PC-3 (cell line): ENCODE results near the gene HIVEP3. TPM values are rescaled to one million over a fixed set of nuclear protein-coding genes. Genes with fewer than 3 reads are reported as not detected.

Source experiments
- ATAC-seq: fragments of 200-7000 bp; cut with Tn5 transposase; 2 replicates; pipeline ENCODE4 v1.9.1; 2020; ENCODE audit warnings: mild to moderate bottlenecking, moderate library complexity
- BruUV-seq: library from RNA; stranded (reverse); fragments of 400-500 nt; replicated peaks from 2 replicates; lab custom pipeline; 2021; lab: Mats Ljungman, UMichigan
- CTCF ChIA-PET: fragments of 300-600 bp; sonication (Branson Sonifier 250); formaldehyde crosslinking; loops from one replicate; lab custom pipeline; 2022; ENCODE audit warnings: antibody characterized with exemption; lab: Charles Lee
- POLR2A ChIA-PET: fragments of 300-600 bp; sonication (Branson Sonifier 250); formaldehyde crosslinking; loops from one replicate; lab custom pipeline; 2022; ENCODE audit warnings: antibody characterized with exemption; ENCODE audit not compliant: unreplicated experiment; lab: Charles Lee
- DNase-seq: peaks from one replicate; pipeline ENCODE4 v3.0.0-alpha.2; 2015
- H2AFZ ChIP-seq: fragments of 300-600 bp; sonication (generic); 2 replicates; pipeline ENCODE4 v1.6.0; 2016; ENCODE audit warnings: antibody characterized with exemption, low read length
- H3F3A ChIP-seq: fragments of 300-600 bp; sonication (generic); one replicate; pipeline ENCODE4 v1.6.0; 2017; ENCODE audit warnings: antibody characterized with exemption, low read length, control low read depth, mild to moderate bottlenecking; ENCODE audit not compliant: unreplicated experiment
- H3K27ac ChIP-seq: fragments of 300-600 bp; sonication (generic); 2 replicates; pipeline ENCODE4 v1.5.1; 2016; ENCODE audit warnings: mild to moderate bottlenecking, low read length
- H3K27me3 ChIP-seq: fragments of 300-600 bp; sonication (generic); 2 replicates; pipeline ENCODE4 v1.6.1; 2016; ENCODE audit warnings: low read length, mixed read lengths
- H3K36me3 ChIP-seq: fragments of 300-600 bp; sonication (generic); 2 replicates; pipeline ENCODE4 v1.6.1; 2016; ENCODE audit warnings: low read depth, mixed run types, low read length, mixed read lengths
- H3K4me1 ChIP-seq: fragments of 300-600 bp; sonication (generic); 2 replicates; pipeline ENCODE4 v1.5.1; 2016; ENCODE audit warnings: low read length; ENCODE audit not compliant: insufficient read depth
- H3K4me2 ChIP-seq: fragments of 300-600 bp; sonication (generic); 2 replicates; pipeline ENCODE4 v1.6.0; 2016; ENCODE audit warnings: low read length
- H3K4me3 ChIP-seq: fragments of 300-600 bp; sonication (generic); 2 replicates; pipeline ENCODE4 v1.5.1; 2016; ENCODE audit warnings: mild to moderate bottlenecking, low read length, mixed read lengths
- H3K79me2 ChIP-seq: fragments of 300-600 bp; sonication (generic); 2 replicates; pipeline ENCODE4 v1.6.1; 2017; ENCODE audit warnings: low read length, mixed read lengths
- H3K9ac ChIP-seq: fragments of 300-600 bp; sonication (generic); 2 replicates; pipeline ENCODE4 v1.6.0; 2016; ENCODE audit warnings: mild to moderate bottlenecking, low read length
- H3K9me2 ChIP-seq: fragments of 300-600 bp; sonication (generic); replicated peaks from 2 replicates; pipeline ENCODE4 v1.6.1; 2016; ENCODE audit warnings: mixed run types, low read length, mixed read lengths
- H3K9me3 ChIP-seq: fragments of 300-600 bp; sonication (generic); 2 replicates; pipeline ENCODE4 v1.6.1; 2016; ENCODE audit warnings: low read length, mixed read lengths
- H4K20me1 ChIP-seq: fragments of 300-600 bp; sonication (generic); 2 replicates; pipeline ENCODE4 v1.6.1; 2016; ENCODE audit warnings: low read length, mixed read lengths
- EZH2 ChIP-seq: fragments of 300-600 bp; sonication (generic); IDR thresholded peaks from one replicate; pipeline ENCODE4 v1.6.1; 2017; ENCODE audit warnings: antibody characterized with exemption, mild to moderate bottlenecking, low read length; ENCODE audit not compliant: unreplicated experiment
- EZH2phosphoT487 ChIP-seq: fragments of 300-600 bp; sonication (generic); IDR thresholded peaks from 2 replicates; pipeline ENCODE4 v1.6.1; 2018; ENCODE audit warnings: mild to moderate bottlenecking, antibody characterized with exemption, low read length, borderline replicate concordance
- intact Hi-C: fragments of 100-400 bp; cut with micrococcal nuclease; formaldehyde crosslinking; loops from 2 replicates; pipeline ENCODE4 v1.9.0; 2023
- total RNA-seq: library from RNA; depleted of rRNA; stranded (reverse); fragments of >200 nt; gene quantifications from 2 replicates; pipeline ENCODE4 v1.2.3, GENCODE V29; 2014
- TF ChIP-seq, protein P1 (sequence below): fragments of 300-600 bp; sonication (generic); conservative IDR thresholded peaks from 2 replicates; pipeline ENCODE4 v1.5.1; 2017; ENCODE audit warnings: antibody characterized with exemption, low read depth, mild to moderate bottlenecking, low read length

HIVEP3 gene
- total RNA-seq, 1 experiment from 2014 or later = 9.8 TPM

DNA sequence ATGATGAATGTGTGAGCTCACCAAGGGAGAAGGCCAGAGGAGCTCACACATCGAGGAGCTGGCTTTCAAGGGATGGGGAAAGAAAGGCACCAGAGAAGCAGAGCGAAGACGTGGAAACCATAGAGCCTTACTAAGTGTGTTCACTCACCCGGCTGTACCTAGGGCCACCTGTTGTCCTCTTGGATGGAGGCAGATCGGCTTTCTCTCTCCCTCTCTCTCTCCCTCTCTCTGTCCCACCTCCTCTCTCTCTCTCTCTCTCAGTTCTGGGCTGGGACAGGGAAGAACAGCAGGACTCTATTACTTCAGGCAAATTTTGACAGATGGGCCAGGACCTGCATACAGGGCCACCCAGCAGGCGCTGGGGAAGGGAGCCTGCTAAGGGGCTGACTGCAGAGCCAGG, 64.8 kb downstream of the HIVEP3 start:
- ChIA-PET POLR2A (no interaction called here), CTCF (no interaction called here)
- Histone ChIP-seq H3K4me2 (no peak overlapping the region), H3K4me1 (peaks cover 59% of the 10 kb centered on the region), H3K79me2 (peaks cover 32% of the 10 kb centered on the region), H3K36me3 (no peaks in the 10 kb centered on the region), H3K27ac (no peak overlapping the region), H3K9me2 (no peaks in the 10 kb centered on the region), H3K4me3 (no peak overlapping the region), H4K20me1 (no peaks in the 10 kb centered on the region), H3K27me3 (no peaks in the 10 kb centered on the region), H3K9ac (no peak overlapping the region), H2AFZ (no peak overlapping the region), H3F3A (no peaks in the 10 kb centered on the region), H3K9me3 (no peaks in the 10 kb centered on the region)
- BruUV-seq = no TSS peak
- intact Hi-C loops = no loop called here
- TF ChIP-seq EZH2 = no peak
- TF ChIP-seq EZH2phosphoT487 = no peak
- TF ChIP-seq, protein P1, sequence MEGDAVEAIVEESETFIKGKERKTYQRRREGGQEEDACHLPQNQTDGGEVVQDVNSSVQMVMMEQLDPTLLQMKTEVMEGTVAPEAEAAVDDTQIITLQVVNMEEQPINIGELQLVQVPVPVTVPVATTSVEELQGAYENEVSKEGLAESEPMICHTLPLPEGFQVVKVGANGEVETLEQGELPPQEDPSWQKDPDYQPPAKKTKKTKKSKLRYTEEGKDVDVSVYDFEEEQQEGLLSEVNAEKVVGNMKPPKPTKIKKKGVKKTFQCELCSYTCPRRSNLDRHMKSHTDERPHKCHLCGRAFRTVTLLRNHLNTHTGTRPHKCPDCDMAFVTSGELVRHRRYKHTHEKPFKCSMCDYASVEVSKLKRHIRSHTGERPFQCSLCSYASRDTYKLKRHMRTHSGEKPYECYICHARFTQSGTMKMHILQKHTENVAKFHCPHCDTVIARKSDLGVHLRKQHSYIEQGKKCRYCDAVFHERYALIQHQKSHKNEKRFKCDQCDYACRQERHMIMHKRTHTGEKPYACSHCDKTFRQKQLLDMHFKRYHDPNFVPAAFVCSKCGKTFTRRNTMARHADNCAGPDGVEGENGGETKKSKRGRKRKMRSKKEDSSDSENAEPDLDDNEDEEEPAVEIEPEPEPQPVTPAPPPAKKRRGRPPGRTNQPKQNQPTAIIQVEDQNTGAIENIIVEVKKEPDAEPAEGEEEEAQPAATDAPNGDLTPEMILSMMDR = no peak
- ATAC-seq (no peak), DNase-seq (no peak)

DNA sequence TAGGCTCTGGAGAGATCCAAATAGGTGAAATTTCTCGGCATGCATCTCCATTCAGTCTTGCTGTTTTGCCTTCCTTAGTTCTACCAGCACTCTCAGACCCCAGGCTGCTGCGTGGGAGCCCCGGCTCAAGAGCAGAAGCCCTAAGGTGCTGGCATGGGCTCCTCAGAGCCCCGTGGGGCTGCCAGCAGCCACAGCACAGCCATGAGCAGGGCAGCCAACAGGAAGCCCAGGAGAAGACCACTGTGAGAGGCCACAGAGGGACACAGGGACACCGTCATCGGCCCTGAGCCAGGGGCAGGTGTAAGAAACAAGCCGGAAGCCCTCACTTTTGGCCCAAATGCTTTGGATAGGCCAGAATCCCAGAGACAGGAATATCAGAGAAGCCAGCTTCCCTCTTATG, 66.6 kb downstream of the HIVEP3 start:
- POLR2A ChIA-PET = interaction anchor here (0.6 kb wide), 1 partner anchor 10 kb away, joined by 4 read pairs; no protein-coding TSS in a partner anchor
- H3K27me3 ChIP-seq = no peaks in the 10 kb centered on the region
- H2AFZ ChIP-seq = no peak overlapping the region
- H3K4me2 ChIP-seq = peak overlapping the region; percentile 59
- no peaks in the 10 kb centered on the region for H3K9me2 ChIP-seq
- H3K79me2 ChIP-seq = peaks cover 21% of the 10 kb centered on the region
- CTCF ChIA-PET = no interaction called here
- no peak for DNase-seq
- peak overlapping the region; percentile 54 for H3K9ac ChIP-seq
- H3K4me3 ChIP-seq = 0 out of 2 replicates have a peak overlapping the region, but pooled peaks have one; percentile 2
- peak overlapping the region; percentile 85 for H3K27ac ChIP-seq
- no peaks in the 10 kb centered on the region for H4K20me1 ChIP-seq
- H3K9me3 ChIP-seq = no peaks in the 10 kb centered on the region
- H3K4me1 ChIP-seq = peaks cover 63% of the 10 kb centered on the region
- no TSS peak for BruUV-seq
- intact Hi-C loops = no loop called here
- TF ChIP-seq, protein P1 = no peak
- TF ChIP-seq EZH2 (no peak), EZH2phosphoT487 (no peak)
- no peaks in the 10 kb centered on the region for H3F3A ChIP-seq
- ATAC-seq = no peak
- no peaks in the 10 kb centered on the region for H3K36me3 ChIP-seq

DNA sequence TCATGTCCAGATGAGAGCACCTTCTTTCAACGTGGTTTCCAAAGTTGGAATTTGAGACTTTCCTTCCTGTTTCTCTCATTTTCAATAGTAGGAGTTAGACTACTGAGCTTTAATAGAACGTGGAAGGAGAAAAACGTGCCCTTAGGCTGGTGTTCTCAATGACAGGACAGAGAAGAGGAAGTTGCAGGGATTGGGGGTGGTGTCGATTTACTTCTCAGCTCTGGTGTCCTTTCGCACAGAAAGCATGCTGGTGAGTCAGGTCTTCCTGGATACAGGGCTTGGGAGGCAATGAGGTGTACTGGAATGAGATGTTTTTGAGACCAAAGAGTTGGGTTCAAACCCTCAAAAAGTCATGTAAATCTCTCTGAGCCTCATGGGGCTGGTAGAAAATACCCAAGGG, 67.1 kb downstream of the HIVEP3 start:
- intact Hi-C loops = loop anchor here (1.0 kb wide), 1 partner anchor 11 kb away; no protein-coding TSS in a partner anchor
- no TSS peak for BruUV-seq
- POLR2A ChIA-PET = no interaction called here
- Histone ChIP-seq H3K36me3 (no peaks in the 10 kb centered on the region), H3K79me2 (peaks cover 20% of the 10 kb centered on the region), H3K9me2 (no peaks in the 10 kb centered on the region), H3K9me3 (no peaks in the 10 kb centered on the region), H3K9ac (peak overlapping the region; percentile 54), H3K4me3 (0 out of 2 replicates have a peak overlapping the region, but pooled peaks have one; percentile 2), H3F3A (no peaks in the 10 kb centered on the region), H3K4me1 (peaks cover 65% of the 10 kb centered on the region), H3K27me3 (no peaks in the 10 kb centered on the region), H2AFZ (no peak overlapping the region), H3K4me2 (peak overlapping the region; percentile 59), H3K27ac (peak overlapping the region; percentile 85), H4K20me1 (no peaks in the 10 kb centered on the region)
- DNase-seq = peak; percentile 96
- peak; percentile 93 for ATAC-seq
- TF ChIP-seq EZH2 = no peak
- TF ChIP-seq EZH2phosphoT487 = no peak
- CTCF ChIA-PET = no interaction called here
